HG02763 (cell line): Measurements from ENCODE around the gene TMEM87A.
"Not testable (repeated sequence)": the region's sequence is repeated elsewhere in the genome, so short reads cannot be mapped to it uniquely, and the experiment has no call there.

Experiments used
- ATAC-seq: cut with Tn5 transposase; IDR thresholded peaks from one replicate; pipeline ENCODE4 v1.9.1; 2021; ENCODE audit warnings: mild to moderate bottlenecking, moderate library complexity; ENCODE audit not compliant: unreplicated experiment

The TMEM87A gene

DNA sequence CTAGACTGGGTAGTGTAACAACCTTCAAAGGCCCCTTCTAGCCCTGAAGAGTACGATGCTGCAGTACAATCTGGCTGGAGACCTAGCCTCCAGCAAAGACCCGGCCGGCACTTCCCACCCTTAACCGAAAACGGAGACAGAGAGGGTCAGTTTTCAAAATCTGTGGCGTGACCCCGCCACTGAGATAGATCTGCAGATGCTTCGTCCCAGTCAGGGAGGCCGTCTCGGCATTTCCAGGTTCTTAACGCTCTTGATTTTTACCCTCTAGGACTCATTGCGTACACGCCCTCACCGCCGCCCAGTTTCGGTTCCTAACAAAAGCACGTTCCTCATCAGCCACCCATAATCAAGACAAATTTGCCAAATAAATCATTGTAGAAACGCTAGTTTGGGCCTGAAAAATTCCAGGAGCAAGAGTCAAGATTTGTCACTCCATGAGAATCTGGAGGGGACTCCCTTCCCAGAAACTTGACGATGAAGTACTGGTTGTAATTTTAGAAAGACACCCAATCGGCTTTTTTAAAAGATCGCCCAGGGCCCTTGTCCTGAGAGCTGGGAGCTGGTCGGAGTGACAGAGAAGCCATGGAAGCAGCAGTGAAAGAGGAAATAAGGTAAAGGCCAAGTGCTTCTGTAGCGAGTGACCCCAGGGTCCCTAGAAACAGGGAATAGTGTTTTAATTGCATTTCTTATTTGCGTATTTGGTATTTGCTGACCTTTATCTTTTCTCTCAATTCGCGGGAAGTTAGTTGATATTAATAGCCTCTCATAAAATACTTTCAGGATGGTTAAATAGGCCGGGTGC is 868 bp upstream of the TMEM87A start:
- peak; percentile 25 for ATAC-seq

DNA sequence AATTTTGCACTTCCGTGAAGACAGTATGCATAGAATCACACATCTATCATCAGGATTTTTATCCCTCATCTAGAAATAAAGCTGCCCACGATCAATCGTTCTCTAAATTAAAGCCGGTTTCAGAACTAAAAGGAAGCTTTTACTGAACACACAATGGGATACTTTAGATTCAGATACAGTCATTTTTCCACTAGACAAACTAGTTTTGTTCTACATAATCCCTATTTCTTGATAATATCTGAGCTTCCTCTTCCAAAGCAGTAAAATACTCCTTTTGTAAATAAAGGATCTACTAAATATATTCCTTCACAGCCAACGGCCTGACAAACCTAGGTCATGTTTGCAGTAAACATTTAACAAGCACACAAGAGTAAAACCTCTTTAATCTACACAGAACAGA is 2.2 kb downstream of the TMEM87A start:
- ATAC-seq, result no peak

DNA sequence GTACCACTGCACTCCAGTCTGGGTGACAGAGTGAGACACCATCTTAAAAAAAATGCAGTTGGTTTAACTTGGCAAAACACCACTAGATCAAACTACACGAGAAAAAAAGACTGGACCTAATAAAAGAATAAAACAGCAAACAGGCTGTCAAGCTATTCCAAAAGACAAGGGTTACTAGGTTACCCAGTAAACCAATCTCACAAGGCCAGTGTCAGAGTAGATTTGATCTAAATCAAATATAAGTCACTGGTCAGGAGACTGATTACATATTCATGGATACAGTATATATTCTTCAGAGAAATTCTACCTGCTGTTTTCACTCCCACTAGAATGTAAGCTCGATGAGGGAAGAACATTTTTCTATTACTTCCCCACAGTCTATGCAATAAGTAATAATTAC is 2.7 kb downstream of the TMEM87A start:
- no peak for ATAC-seq

DNA sequence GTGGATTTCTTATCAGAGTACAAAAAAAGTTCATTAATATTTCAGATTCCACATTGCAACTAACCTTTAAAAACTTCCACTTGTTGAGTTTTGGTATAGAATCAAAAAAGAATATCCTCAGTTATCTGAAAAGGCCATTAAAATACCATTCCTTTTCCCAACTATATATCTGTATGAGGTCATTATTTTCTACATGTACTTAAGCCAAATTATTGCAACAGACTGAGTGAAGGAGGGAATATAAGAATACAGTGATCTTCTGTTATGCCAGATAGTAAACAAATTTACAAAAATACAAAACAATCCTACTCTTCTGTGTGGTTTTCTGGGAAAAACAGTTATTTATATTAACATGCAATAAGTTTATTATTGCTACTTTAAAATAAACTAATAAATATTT is 5.9 kb downstream of the TMEM87A start:
- no peak for ATAC-seq

DNA sequence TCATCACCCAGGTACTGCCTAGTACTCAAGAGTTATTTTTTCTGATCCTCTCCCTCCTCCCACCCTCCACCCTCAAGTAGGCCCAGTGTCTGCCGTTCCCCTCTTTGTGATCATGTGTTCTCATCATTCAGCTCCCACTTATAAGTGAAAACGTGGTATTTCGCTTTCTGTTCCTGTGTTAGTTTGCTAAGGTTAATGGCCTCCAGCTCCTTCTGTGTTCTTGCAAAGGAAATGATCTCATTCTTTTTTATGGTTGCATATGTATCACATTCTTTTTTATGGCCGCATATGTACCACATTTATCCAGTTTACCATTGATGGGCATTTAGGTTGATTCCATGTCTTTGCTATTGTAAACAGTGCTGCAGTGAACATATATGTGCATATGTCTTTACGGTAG is 8.4 kb downstream of the TMEM87A start:
- no peak for ATAC-seq

DNA sequence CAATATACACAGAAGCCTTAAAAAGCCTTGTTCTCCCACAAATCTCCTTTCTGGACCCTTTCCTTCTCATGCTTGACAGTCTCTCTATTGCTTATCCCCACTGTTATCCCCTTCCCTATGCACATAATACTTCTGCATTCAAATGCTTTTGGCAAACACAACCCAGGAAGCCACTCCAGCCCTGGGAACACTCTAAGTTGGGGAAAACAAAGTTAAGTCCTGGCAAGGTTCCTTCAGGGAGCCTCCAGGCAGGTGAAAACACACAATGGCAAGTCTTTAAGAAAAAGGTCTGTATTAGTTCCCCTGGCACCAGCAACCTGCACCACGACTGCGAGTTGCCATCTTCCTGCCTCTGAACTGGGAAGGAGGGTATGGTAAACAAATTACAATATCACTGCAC is 19.9 kb downstream of the TMEM87A start:
- no peak for ATAC-seq

DNA sequence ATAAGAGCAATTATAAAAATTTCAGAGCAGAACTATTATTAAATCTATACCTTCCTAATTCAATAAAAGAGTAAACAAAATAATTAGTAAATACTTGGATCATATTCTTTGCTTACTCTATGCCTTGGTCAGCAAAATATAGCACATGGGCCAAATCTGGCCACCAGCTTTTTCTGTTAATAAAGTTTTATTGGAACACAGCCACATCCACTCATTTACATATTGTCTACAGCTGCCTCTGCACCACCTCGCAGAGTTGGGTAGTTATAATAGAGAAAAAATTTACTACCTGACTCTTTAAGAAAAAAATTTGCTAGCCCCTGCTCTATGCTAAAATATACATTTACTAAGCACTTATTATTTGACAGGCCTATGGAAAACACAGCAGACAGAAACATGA is 32.4 kb downstream of the TMEM87A start:
- ATAC-seq, result no peak

DNA sequence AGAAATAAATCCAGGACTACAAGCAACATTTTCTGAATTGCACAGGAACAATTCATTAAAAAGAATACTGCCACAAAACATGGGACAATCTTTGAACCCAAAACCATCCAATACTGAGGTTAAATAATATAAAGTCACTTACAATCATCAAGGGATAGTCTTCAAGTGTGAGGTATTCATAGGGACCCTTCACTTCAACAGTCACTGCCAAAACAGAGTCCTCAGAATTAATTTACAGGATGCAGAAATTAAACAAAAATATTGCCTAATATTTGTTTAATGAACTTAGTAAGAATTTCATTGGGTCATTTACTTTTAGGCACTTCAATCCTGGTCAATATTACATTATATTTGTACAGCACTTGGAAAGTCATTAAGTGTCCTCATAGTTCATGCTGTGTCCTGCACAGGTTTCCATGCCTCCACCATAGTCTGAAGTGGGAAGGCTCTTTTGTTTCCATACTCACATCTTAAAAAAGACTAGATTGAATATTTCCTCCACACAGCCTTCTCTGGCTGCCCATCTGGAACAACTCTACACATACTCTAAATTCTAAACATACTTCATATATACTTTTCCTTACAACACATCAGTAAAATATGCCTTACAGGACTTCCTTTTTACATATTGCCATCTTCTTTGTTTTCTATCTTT is 33.6 kb downstream of the TMEM87A start:
- ATAC-seq, result no peak

DNA sequence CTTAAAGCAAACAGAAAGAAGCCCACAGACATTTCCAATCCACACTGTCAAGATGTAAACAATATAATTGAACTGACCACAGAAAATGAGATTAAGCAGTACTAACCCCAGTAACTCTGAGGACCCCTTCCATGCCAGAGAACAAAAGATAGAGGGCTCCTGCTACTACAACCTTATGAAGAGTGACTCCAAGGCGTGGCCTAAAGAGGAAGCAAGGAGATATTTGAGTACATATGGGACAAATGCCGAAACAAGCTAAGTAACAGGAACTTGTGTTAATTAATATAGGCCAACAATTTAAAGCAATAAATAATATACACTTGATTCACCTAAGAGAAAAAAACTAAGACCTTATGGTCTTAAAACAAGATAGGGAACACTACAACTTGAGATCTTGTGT is 40.1 kb downstream of the TMEM87A start:
- ATAC-seq, result no peak

DNA sequence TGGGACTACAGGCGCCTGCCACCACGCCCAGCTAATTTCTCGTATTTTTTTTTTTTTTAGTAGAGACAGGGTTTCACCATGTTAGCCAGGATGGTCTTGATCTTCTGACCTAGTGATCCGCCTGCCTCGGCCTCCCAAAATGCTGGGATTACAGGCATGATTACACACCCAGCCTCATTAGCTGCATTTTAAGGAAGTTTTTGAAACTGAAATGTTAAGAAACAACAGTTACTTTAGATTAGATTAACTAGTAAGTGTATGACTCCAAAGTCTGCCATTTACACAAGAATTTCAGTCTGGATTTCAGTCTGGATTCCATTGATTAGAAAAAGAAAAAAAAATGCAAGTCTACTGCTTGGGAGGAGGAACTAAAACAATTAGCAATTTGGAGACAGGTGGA is 40.6 kb downstream of the TMEM87A start:
- ATAC-seq, result no peak

DNA sequence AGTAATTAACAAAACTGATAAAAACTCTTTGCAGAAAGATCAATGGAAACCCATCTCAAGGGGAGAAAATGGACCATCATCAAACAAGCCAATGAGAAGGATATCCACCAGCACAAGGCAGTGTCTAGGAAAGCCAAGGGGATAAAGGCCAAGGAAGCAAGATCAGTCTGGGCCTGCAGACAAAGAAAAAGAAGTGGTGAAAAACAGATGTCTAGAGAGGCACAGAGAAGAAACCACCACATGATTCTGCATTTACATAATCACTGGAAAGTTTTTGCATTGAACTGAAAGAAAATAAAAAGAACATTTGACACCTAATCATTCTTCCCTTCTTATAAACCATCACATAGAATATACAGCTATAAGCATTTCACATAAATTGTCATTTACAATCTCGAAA is 42.1 kb downstream of the TMEM87A start:
- ATAC-seq, result no peak

DNA sequence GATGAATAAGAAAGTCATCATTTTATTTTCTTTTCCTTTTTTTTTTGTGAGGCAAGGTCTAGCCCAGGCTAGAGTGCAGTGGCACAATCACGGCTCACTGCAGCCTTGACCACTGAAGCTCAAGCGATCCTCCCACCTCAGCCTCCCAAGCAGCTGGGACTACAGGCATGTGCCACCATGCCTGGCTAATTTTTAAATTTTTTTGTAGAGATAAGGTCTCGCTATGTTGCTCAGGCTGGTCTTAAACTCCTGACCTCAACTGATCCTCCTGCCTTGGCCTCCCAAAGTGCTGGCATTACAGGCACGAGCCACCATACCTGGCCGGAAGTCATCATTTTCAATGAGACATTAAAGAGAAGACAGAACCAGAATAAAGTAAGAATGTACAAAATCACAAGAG is 44.3 kb downstream of the TMEM87A start:
- not testable (repeated sequence) for ATAC-seq

DNA sequence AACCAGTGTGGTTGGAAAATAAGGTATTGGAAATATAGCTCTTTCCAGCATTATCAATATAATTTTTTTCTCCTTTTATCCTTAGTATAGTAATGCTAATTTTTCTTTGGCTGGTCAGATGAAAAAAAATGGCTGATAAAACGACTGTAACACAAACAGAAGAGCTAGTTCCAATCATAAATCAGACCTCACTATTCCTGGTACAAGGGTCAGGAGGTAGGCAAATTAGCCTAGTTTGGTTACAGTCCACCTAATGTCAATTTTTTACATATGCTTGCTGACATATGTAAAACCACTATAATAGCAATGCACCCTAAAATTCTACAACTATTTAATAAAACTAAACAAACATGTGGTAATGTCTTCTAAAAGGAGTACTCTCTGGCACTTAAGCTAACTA is 45.2 kb downstream of the TMEM87A start:
- ATAC-seq, result no peak

DNA sequence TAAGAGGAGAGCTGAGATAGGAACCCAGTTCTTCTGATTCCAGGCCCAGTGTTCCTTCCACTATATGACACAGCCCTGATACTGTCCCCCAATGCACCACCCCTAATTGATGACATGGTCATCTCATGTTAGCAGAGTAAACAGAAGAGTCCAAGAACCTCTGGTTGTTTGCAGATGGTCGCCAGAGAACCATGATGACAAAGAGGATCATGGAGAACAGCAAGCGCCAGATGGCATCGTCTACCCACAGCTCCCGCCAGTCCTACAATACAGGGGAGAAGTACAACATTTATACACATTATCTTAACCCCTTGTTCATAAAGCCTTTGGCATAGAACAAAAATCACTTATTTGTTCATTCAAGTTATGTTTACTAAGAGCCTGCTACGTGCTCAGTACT is 46.6 kb downstream of the TMEM87A start:
- ATAC-seq, result no peak

DNA sequence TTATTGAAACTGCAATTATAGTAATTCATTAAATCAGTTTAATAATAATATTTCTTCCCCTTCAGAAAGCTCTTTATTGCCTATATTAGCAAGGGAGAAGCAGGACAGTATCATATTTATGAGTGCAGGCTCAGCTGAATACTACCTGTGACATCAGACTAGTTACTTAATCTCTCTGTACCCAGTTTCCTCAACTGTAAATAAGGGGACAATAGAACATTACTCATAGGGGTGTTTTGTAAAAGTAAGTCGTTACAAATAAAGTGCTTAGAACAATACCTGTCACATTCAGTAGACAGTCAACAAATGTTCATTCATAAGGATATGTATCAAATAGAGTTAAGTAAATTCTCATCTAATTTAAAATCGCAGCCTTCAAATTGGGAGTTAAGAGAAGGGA is 53.0 kb downstream of the TMEM87A start:
- ATAC-seq, result no peak

DNA sequence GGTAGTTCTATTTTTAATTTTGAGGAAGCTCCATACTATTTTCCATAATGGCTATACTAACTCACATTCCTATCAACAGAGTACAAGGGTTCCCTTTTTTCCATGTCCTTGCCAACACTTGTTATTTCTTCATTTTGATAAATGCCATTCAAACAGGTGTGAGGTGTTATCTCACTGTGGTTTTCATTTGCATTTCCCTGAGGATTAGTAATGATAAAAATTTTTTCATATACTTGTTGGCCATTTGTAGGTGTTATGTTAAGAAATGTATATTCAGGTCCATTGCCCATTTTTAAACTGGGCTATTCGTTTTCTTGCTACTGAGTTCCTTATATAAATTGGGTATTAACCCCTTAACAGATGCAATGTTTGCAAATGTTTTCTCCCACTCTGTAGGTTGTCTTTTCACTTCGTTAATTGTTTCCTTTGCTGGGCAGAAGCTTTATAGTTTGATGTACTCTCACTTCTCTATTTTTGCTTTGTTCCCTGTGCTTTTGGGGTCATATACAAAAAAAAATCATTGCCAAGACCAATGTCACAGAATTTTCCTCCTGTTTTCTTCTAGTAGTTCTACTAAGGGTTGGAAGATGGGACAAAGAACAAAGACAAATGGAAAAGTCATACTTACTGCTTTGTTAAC is 54.2 kb downstream of the TMEM87A start:
- ATAC-seq, result no peak

DNA sequence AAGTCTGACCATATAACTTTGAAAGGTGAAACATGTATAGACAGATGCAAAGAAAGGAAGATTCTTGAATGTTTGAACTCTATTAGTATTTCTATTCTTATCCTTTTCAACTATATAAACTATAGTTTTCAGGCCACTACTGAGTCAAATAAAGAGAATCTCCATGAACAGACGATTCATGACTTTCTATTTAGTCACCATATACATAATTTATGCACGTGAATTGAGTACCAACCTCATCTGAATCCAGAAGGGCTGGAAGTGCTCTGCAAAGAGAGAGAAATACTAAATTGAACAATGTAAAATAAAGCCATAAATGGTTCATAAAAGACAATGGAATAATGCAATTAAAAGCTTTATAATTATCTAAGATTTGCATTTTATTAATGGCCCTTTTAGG is 55.7 kb downstream of the TMEM87A start:
- ATAC-seq, result no peak

DNA sequence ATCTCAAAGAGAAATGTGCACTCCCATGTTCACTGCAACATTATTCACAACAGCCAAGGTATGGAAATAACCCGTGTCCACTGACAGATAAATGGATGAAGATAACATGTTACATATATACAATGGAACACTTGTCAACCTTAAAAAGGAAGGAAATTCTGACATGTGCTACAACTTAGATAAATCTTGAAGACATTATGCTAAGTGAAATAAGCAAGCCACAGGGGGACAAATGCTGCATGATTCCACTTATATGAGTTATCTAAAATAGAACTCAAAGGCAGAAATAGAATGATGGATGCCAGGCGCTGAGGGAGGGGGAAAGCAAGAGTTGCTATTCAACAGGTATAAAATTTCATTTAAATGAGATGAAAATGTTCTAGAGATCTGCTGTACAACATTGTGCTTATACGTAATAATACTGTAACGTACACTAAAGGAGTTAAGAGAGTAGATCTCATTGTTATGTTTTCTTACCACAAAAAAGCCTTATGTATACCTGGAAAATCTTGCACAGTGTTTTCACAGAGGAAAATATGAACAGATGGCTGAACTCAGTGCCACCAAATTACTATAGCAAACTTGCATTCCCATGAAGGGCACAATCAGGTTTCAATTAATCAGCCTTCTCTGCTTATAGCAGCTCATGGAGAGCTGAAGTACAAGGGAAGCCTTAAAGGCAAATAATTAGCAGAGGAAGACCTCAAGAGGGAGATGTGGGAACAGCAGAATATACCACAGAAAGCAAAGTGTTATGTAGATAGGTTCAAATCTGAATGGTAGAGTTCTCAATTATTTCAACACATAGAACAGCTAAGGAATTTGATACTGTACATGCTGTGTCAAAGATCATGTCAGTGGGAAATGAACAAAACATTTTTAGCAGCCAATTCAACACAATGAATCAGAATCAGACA is 57.1 kb downstream of the TMEM87A start:
- no peak for ATAC-seq

DNA sequence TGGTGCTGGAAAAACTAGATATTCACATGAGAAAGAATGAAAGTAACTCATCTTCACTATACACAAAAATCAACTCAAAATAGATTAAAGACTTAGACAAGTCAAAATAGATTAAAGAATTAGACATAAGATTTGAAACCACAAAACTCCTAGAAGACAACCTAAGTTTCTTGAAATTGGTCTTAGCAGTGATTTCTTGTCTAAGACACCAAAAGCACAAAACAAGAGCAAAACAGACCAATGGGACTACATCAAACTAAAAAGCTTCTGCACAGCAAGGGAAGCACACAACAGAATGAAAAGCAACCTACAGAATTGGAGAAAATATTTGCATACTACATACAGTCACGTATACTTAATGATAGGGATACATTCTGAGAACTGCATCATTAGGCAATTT is 58.6 kb downstream of the TMEM87A start:
- ATAC-seq, result no peak

DNA sequence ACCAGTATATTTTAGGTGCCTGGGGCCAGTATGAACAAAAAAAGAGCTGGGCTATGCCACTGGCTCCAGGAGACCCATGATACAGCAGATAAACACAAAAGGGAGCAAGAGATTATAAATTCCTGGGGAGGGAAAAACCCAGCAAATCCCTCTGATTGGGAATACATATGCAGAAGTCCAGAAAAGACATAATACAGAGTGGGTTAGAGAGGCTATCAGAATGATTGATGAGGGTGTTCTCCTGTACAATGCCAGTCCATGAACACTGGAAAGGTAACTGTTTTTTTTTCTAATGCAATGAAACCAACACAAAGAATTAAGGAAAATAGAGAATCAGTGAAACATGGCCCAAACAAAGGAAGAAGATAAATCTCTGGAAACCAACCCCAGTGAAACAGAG is 59.7 kb downstream of the TMEM87A start:
- ATAC-seq, result no peak

DNA sequence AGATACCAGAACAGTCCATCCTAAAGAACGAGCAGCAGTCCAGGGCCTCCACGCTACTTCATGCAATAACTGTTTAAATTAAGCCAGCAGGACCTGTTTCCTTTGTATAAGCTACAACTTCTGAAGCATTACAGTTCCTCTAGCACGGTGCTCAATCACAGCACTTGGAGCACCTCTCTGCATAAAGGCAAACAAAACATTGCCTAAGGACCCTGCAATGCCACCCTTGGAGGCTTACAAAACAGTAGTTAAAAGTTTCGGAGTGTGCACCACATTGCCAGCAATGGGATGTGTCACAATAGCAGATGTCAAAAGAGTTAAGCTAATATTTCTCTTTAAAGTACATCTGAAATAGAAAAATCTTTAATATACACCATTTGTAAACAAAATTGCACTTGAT is 62.5 kb downstream of the TMEM87A start:
- no peak for ATAC-seq
